Measurements from ENCODE around the gene CACNB1. TPM values are rescaled to one million over a fixed set of nuclear protein-coding genes. Genes with fewer than 3 reads are reported as not detected.

The CACNB1 gene
- total RNA-seq, 6 donors from 2014 or later, result 28.8 to 149 (median 34.0) TPM

GRCh38 chr17:39151943-39152818 is 45.3 kb downstream of the CACNB1 start:
- Histone ChIP-seq H3K4me1 (peaks cover 16 to 35% (median 25%) of the 10 kb centered on the region in 4 donors), H3K4me3 (peak overlapping the region in 3 of 4 donors; percentile 63 to 85 (median 83)), H3K27me3 (peaks cover 0 to 16% (median 8%) of the 10 kb centered on the region in 4 donors), H3K9me3 (no peaks in the 10 kb centered on the region), H3K36me3 (no peaks in the 10 kb centered on the region), H3K27ac (peak overlapping the region; percentile 81 to 98 (median 90))
- TF ChIP-seq POLR2AphosphoS5 (IDR thresholded peaks at IDR 0.05), result no peak
- TF ChIP-seq EP300 (IDR thresholded peaks at IDR 0.05), result no peak
- TF ChIP-seq, protein P1, sequence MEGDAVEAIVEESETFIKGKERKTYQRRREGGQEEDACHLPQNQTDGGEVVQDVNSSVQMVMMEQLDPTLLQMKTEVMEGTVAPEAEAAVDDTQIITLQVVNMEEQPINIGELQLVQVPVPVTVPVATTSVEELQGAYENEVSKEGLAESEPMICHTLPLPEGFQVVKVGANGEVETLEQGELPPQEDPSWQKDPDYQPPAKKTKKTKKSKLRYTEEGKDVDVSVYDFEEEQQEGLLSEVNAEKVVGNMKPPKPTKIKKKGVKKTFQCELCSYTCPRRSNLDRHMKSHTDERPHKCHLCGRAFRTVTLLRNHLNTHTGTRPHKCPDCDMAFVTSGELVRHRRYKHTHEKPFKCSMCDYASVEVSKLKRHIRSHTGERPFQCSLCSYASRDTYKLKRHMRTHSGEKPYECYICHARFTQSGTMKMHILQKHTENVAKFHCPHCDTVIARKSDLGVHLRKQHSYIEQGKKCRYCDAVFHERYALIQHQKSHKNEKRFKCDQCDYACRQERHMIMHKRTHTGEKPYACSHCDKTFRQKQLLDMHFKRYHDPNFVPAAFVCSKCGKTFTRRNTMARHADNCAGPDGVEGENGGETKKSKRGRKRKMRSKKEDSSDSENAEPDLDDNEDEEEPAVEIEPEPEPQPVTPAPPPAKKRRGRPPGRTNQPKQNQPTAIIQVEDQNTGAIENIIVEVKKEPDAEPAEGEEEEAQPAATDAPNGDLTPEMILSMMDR (IDR thresholded peaks at IDR 0.05), result no peak
- TF ChIP-seq POLR2A (IDR thresholded peaks at IDR 0.05), result no peak
- no peak for DNase-seq
- ATAC-seq (ENCODE audit: low FRiP score in 2 of 2), result peak in 1 of 2 donors; percentile 1
- 12 to 15% methylated on average over 21 to 24 of the region's 25 CpGs for WGBS, 2 donors

DNA sequence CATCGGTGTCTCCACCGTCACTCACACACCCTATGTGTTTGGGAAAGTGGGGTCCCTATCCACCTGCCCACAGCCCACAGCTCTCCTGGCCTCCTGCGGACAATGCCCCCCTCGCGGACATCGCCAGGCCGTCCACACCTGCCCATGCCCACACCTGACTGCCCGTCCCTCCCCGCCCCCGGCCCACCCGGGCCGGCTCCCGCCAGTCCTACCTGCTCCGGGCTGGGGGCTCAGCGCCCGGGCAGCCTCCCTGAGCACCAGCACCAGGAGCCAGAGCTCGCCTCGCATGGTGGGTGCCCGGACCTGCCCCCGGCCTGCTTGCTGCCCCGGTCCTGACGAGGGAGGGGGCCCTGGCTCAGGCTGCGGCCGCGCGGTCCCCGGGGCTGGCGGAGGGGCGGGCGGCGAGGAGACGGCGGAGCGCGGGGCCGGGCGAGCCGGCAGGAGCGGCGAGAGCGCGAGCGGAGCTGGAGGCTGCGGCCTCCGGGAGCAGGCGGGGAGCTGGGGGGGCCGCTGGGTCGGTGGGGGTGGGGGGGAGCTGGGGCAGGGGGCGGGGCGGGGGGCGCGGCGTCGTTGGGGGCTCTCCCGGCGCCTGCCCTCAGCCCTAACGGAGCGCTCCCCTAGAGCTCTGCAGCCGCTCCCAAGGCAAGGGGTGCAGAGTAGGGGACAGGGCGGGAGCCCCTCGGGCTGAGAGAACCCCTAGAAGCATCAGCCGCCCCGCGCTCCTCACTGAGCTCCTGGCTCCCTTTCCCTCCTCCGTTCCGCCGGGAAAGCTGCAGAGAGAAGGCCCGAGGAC is 46.1 kb downstream of the CACNB1 start, which contains the start of gene PLXDC1:
TSS of gene PLXDC1 (minus strand) at position 488 of the 793 bp plus-strand sequence. CDS start at position 288, 200 bp downstream.
- peak in 1 of 2 donors; percentile 87 for DNase-seq

GRCh38 chr17:39150795-39151149 is 46.7 kb downstream of the CACNB1 start:
- DNase-seq (no peak), ATAC-seq (ENCODE audit: low FRiP score in 2 of 2) (no peak)
- H3K9me3 ChIP-seq, result no peaks in the 10 kb centered on the region
- H3K4me3 ChIP-seq, result peak overlapping the region in 3 of 4 donors; percentile 63 to 85 (median 83)
- TF ChIP-seq, protein P1 (IDR thresholded peaks at IDR 0.05), result no peak
- no peak for TF ChIP-seq EP300 (IDR thresholded peaks at IDR 0.05)
- TF ChIP-seq POLR2A (IDR thresholded peaks at IDR 0.05), result no peak
- peaks cover 16 to 35% (median 25%) of the 10 kb centered on the region in 4 donors for H3K4me1 ChIP-seq
- 31 to 60% methylated on average over 4 to 5 of the region's 5 CpGs for WGBS, 2 donors
- peaks cover 0 to 16% (median 8%) of the 10 kb centered on the region in 4 donors for H3K27me3 ChIP-seq
- no peaks in the 10 kb centered on the region for H3K36me3 ChIP-seq
- H3K27ac ChIP-seq, result peak overlapping the region in 1 of 4 donors; percentile 46

More for the DNA sequence above, 46.1 kb downstream of the CACNB1 start, which contains the start of gene PLXDC1:
- Histone ChIP-seq H3K9me3 (no peaks in the 10 kb centered on the region), H3K27me3 (peaks cover 0 to 16% (median 8%) of the 10 kb centered on the region in 4 donors), H3K27ac (peak within 1 kb of the TSS; percentile 81 to 98 (median 90)), H3K4me3 (peak within 1 kb of the TSS; percentile 16 to 85 (median 73)), H3K36me3 (no peaks in the 10 kb centered on the region), H3K4me1 (peaks cover 16 to 35% (median 25%) of the 10 kb centered on the region in 4 donors)
- 1 to 6% methylated on average over 13 to 25 of the region's 68 CpGs for WGBS, 2 donors
- ATAC-seq (ENCODE audit: low FRiP score in 2 of 2), result no peak
- TF ChIP-seq EP300 (IDR thresholded peaks at IDR 0.05) (no peak), POLR2A (IDR thresholded peaks at IDR 0.05) (no peak)

GRCh38 chr17:39150104-39150634 is 47.3 kb downstream of the CACNB1 start:
- H3K27me3 ChIP-seq, result peaks cover 0 to 16% (median 8%) of the 10 kb centered on the region in 4 donors
- no peaks in the 10 kb centered on the region for H3K9me3 ChIP-seq
- ATAC-seq (ENCODE audit: low FRiP score in 2 of 2), result no peak
- no peak overlapping the region for H3K4me3 ChIP-seq
- H3K4me1 ChIP-seq, result peaks cover 16 to 35% (median 25%) of the 10 kb centered on the region in 4 donors
- no peak for TF ChIP-seq POLR2AphosphoS5 (IDR thresholded peaks at IDR 0.05)
- no peak for TF ChIP-seq EP300 (IDR thresholded peaks at IDR 0.05)
- TF ChIP-seq POLR2A (IDR thresholded peaks at IDR 0.05), result no peak
- TF ChIP-seq, protein P1 (IDR thresholded peaks at IDR 0.05), result no peak
- DNase-seq, result no peak
- no peak overlapping the region for H3K27ac ChIP-seq
- no peaks in the 10 kb centered on the region for H3K36me3 ChIP-seq
- 76 to 82% methylated on average over 5 of the region's 5 CpGs for WGBS, 2 donors
